GM18498 (cell line): ENCODE data around the gene ARHGEF19.
"Not testable (repeated sequence)": the region's sequence is repeated elsewhere in the genome, so short reads cannot be mapped to it uniquely, and the experiment has no call there.

Source experiments
- ATAC-seq: cut with Tn5 transposase; IDR thresholded peaks from one replicate; pipeline ENCODE4 v1.9.1; 2021; ENCODE audit warnings: mild to moderate bottlenecking, moderate library complexity; ENCODE audit not compliant: unreplicated experiment

Gene ARHGEF19

DNA sequence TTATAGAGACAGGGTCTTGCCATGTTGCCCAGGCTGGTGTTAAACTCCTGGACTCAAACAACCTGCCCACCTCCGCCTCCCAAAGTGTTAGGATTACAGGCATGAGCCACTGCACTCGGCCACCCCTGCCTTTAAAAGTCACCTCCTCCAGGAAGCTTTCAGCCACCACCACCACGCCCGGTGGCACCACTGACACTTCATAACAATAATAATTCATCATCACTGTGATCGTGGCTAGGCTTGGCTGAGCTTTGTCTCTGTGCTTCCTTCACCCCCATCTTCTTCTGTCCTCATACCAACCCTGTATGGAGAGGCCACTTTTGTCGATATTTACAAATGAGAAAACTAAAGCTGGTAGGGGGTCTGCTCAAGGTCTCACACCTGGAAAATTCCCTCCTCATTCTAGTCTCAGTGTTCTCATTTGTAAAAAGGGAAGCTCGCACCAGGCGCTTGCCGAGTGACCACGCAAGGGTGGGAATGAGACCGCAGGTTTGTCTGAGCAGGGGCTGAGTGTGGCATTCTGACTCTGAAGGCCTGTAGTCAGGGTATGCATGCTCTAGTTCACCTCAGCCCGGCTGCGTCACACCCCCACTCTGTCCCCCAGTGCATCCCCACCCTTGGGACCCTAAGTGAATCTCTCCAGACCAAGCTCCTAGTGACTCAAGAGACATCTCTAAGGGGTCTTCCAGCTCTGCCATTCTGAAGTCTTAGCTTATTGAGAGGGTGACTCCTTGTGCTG is 43.7 kb downstream of the ARHGEF19 start:
- no peak for ATAC-seq

DNA sequence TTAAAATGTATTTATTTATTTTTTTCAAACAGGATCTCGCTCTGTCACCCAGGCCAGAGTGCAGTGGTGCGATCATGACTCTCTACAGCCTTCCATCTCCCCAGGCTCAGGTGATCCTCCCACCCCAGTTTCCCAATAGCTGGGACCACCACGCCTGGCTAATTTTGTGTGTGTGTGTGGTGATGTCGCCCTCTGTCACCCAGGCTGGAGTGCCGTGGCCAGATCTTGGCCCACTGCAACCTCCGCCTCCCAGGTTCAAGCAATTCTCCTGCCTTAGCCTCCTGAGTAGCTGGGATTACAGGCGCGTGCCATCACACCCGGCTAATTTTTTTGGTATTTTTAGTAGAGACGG is 44.3 kb downstream of the ARHGEF19 start:
- not testable (repeated sequence) for ATAC-seq

- peak; percentile 61 for ATAC-seq
These were observed 44.9 kb downstream of the ARHGEF19 start for GRCh38 chr1:16167331-16168143.

DNA sequence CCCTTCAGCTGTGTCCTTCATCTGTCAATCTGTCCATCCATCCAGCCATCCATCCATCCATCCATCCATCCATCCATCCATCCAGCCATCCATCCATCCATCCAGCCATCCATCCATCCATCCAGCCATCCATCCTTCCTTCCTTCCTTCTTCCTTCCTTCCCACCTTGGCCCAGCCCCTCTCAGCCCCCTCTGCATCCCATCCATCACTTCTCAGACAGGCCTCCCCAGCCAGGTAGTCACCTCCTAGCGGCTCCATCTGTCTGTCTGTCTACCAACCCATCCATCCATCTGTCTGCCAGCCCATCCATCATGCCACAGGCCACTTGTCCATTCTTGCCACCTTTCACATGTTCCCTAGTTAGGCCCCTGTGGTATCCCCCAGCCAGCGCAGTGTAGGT is 46.3 kb downstream of the ARHGEF19 start:
- ATAC-seq: no peak

DNA sequence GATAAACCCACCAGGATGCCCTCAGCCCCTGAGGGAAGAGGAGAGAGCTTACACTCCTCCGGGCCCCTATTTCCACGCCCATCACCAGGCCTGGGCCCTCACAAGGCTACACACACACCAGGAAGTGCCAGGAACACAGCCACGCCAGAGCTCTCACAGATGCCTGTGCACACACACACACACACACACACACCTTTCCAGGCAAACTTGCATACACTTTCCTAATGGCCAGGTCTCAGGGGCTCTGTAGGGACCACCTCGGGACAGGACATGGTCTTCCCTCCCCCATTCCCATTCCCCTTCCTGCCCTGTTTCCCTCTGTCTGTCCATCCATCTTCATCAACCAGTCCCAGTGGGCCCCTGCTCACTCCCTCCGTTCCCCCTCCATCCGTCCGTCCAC is 46.9 kb downstream of the ARHGEF19 start:
- ATAC-seq: no peak

GRCh38 chr1:16165073-16165364 is 47.4 kb downstream of the ARHGEF19 start:
- ATAC-seq: no peak

- no peak for ATAC-seq
These were observed 48.0 kb downstream of the ARHGEF19 start for GRCh38 chr1:16164213-16165072.

GRCh38 chr1:16163608-16164212 is 48.7 kb downstream of the ARHGEF19 start:
- not testable (repeated sequence) for ATAC-seq

DNA sequence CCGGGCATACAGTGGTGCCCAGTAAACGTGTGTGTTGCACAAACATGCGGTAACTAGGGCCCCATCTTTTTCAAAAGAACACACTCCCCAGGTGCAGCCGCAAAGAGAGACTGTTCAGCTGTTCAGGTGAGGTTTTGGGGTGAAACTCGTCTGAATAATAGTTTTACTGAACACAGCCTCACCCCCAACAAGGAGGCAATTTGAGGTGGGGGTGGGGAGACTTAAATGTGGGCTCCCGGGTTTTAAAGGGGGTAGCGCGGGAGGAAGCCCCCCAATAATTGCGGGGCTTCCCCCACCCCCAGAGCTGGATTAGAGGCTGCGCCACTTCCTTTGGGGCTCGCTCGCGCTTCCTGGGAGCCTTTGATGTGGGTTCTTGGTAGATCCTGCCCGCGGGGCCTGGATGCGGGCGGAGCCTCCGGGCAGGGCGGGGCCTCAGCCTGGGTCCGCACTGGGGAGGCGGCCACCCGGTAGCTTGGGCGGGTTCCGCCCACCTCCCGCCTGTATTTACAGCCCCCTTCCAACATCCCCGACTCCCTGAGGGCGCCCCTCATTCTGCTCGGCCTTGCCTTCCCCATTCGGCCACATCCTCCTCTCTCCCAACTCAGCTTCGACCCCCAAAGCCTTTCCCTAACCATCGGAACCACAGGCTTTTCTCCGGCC is 50.2 kb downstream of the ARHGEF19 start:
- no peak for ATAC-seq

- ATAC-seq: no peak
These were observed 50.7 kb downstream of the ARHGEF19 start for GRCh38 chr1:16161717-16162116.

- no peak for ATAC-seq
These were observed 53.2 kb downstream of the ARHGEF19 start for GRCh38 chr1:16158993-16159831.

DNA sequence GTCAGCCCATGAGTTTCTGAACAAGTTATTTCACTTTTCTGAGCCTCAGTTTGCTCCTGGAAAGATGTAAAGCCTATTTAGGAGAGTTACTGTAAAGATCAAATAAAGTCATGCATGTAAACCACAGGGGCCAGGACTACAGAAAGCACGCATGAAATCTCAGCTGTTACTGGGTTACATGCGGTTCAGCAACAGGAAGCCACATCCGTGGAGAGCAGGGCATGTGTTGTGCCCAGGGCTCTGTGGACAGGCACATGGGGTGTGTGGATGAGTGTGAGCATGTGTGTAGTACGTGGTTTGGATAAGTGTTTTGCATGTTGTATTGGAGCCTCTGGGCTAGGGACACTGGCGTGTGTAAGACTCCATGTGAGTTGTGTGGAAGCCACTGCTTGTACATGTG is 54.4 kb downstream of the ARHGEF19 start:
- ATAC-seq: no peak

GRCh38 chr1:16156848-16157495 is 55.5 kb downstream of the ARHGEF19 start:
- no peak for ATAC-seq

GRCh38 chr1:16155537-16156410 is 56.7 kb downstream of the ARHGEF19 start, which contains the start of gene EPHA2:
EPHA2 (minus strand) TSS chr1:16156069; CDS start chr1:16155932, 137 bp downstream.
- no peak for ATAC-seq

GRCh38 chr1:16153999-16154673 is 58.3 kb downstream of the ARHGEF19 start:
- no peak for ATAC-seq

DNA sequence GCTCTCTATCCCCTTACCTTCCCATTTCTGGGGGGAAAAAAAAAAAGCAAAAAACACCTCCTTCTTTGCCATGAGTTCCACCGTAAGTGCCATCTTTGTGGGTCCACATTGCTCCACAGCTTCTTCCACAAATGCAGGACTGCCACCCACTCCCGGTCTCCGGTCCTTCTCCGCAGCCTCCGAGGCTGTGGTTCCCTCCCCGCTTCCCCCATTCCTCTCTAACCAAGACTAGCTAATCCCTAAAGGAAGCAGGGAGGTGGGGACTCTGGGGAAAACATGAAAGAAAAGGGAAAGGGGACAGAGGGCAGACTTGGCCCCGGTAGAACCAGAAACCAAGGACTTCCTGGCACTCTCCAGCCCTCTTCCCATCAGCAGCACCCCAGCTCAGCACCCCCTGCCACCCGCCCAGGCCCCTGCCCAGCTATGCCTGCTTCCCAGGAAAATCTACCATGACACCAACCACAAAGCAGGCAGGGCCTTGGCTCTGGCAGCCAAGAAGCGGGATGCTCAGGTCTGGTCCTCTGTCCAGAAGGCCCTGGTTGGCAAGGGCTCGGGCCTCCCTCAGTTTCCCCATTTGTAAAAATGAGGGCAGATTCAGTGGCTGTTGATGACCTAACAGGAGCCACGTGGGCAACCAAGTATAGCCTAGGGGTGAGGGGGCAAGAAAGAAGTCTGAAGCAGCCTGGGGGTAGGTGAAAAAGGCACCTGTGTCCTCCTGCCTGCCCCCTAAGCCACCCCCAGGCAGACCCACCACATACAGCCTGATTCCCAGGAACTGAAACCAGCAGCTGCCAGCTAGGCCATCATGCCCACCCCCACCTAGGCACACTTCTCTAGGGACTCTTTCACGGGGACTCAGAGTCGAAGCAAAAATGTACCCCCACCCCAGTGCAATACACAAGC is 59.1 kb downstream of the ARHGEF19 start:
- ATAC-seq: no peak
